MCF 10A (cell line): Measurements from ENCODE around the gene CPED1. TPM values are rescaled to one million over a fixed set of nuclear protein-coding genes. Genes with fewer than 3 reads are reported as not detected.

Experiments used
- BruUV-seq: library from RNA; stranded (reverse); fragments of 400-500 nt; replicated peaks from 2 replicates; lab custom pipeline; 2021; lab: Mats Ljungman, UMichigan
- CTCF ChIA-PET: fragments of 300-600 bp; sonication (Branson Sonifier 250); formaldehyde crosslinking; extraction: SDS; loops from one replicate; lab custom pipeline; 2021; ENCODE audit warnings: antibody characterized with exemption, inconsistent platforms; lab: Yijun Ruan, JAX
- POLR2A ChIA-PET: fragments of 300-600, 350-650 bp; sonication (Branson Sonifier 250); formaldehyde crosslinking; extraction: SDS; loops from one replicate; lab custom pipeline; 2020; ENCODE audit warnings: antibody characterized with exemption, inconsistent platforms; lab: Yijun Ruan, JAX
- DNase-seq: peaks from one replicate; pipeline ENCODE4 v3.0.0-alpha.2; 2018; ENCODE audit not compliant: unreplicated experiment
- H3K27ac Mint-ChIP-seq: one replicate; pipeline ENCODE4 v1.8.0; 2022; ENCODE audit warnings: mild to moderate bottlenecking, low read depth, mixed read lengths; ENCODE audit not compliant: unreplicated experiment
- H3K27me3 Mint-ChIP-seq: one replicate; pipeline ENCODE4 v1.8.0; 2022; ENCODE audit warnings: mixed read lengths; ENCODE audit not compliant: insufficient read depth, unreplicated experiment
- H3K36me3 Mint-ChIP-seq: one replicate; pipeline ENCODE4 v1.8.0; 2022; ENCODE audit warnings: mild to moderate bottlenecking, moderate library complexity, mixed read lengths; ENCODE audit not compliant: insufficient read depth, unreplicated experiment
- H3K4me1 Mint-ChIP-seq: one replicate; pipeline ENCODE4 v1.8.0; 2022; ENCODE audit warnings: mixed read lengths; ENCODE audit not compliant: insufficient read depth, unreplicated experiment
- H3K4me3 Mint-ChIP-seq: one replicate; pipeline ENCODE4 v1.8.0; 2022; ENCODE audit warnings: mild to moderate bottlenecking, moderate library complexity, mixed read lengths; ENCODE audit not compliant: unreplicated experiment
- H3K9me3 Mint-ChIP-seq: one replicate; pipeline ENCODE4 v1.8.0; 2022; ENCODE audit warnings: mixed read lengths; ENCODE audit not compliant: unreplicated experiment
- CTCF ChIP-seq: fragments of 200-600 bp; IDR thresholded peaks from one replicate; pipeline ENCODE4 v1.8.0; 2022; ENCODE audit warnings: antibody characterized with exemption, mild to moderate bottlenecking; ENCODE audit not compliant: unreplicated experiment
- intact Hi-C: fragments of 100-400 bp; cut with micrococcal nuclease; formaldehyde crosslinking; loops from 2 replicates; pipeline ENCODE4 v1.14.1; 2022
- total RNA-seq: library from RNA; stranded (reverse); gene quantifications from 2 replicates; pipeline ENCODE4 v1.2.3, GENCODE V29; 2022

Gene CPED1
- total RNA-seq, 1 experiment from 2014 or later, result not detected

- H3K36me3 Mint-ChIP-seq, result no peaks in the 10 kb centered on the region
- no peak overlapping the region for H3K27ac Mint-ChIP-seq
- no peak for TF ChIP-seq CTCF
- DNase-seq, result no peak
- no peak overlapping the region for H3K4me3 Mint-ChIP-seq
- peaks cover 18% of the 10 kb centered on the region for H3K9me3 Mint-ChIP-seq
- CTCF ChIA-PET, result no interaction called here
- intact Hi-C loops, result no loop called here
- BruUV-seq, result no TSS peak
- POLR2A ChIA-PET, result no interaction called here
- peaks cover 26% of the 10 kb centered on the region for H3K27me3 Mint-ChIP-seq
- no peaks in the 10 kb centered on the region for H3K4me1 Mint-ChIP-seq
These were observed 292.1 kb downstream of the CPED1 start for GRCh38 chr7:121280656-121281055.

GRCh38 chr7:121282129-121282528 lies 293.6 kb downstream of the CPED1 start:
- Mint-ChIP-seq H3K4me1 (no peaks in the 10 kb centered on the region), H3K9me3 (peaks cover 21% of the 10 kb centered on the region), H3K27me3 (peaks cover 13% of the 10 kb centered on the region), H3K27ac (no peak overlapping the region), H3K36me3 (no peaks in the 10 kb centered on the region), H3K4me3 (no peak overlapping the region)
- TF ChIP-seq CTCF, result no peak
- intact Hi-C loops, result no loop called here
- DNase-seq, result no peak
- ChIA-PET POLR2A (no interaction called here), CTCF (interaction anchor here (1.0 kb wide), 1 partner anchor 302 kb away, joined by 3 read pairs; no protein-coding TSS in a partner anchor)
- no TSS peak for BruUV-seq

GRCh38 chr7:121285066-121285667 lies 296.7 kb downstream of the CPED1 start:
- intact Hi-C loops, result no loop called here

GRCh38 chr7:121286186-121286585 lies 297.7 kb downstream of the CPED1 start:
- intact Hi-C loops, result no loop called here
- H3K9me3 Mint-ChIP-seq, result peaks cover 21% of the 10 kb centered on the region
- H3K36me3 Mint-ChIP-seq, result no peaks in the 10 kb centered on the region
- POLR2A ChIA-PET, result no interaction called here
- CTCF ChIA-PET, result no interaction called here
- no peaks in the 10 kb centered on the region for H3K27me3 Mint-ChIP-seq
- DNase-seq, result no peak
- no peaks in the 10 kb centered on the region for H3K4me1 Mint-ChIP-seq
- no peak overlapping the region for H3K27ac Mint-ChIP-seq
- TF ChIP-seq CTCF, result no peak
- BruUV-seq, result no TSS peak
- no peak overlapping the region for H3K4me3 Mint-ChIP-seq

More at GRCh38 chr7:121285066-121285667, 296.7 kb downstream of the CPED1 start:
- Mint-ChIP-seq H3K4me3 (no peak overlapping the region), H3K36me3 (no peaks in the 10 kb centered on the region), H3K4me1 (no peaks in the 10 kb centered on the region), H3K9me3 (peaks cover 21% of the 10 kb centered on the region), H3K27ac (no peak overlapping the region), H3K27me3 (no peaks in the 10 kb centered on the region)
- ChIA-PET POLR2A (no interaction called here), CTCF (no interaction called here)
- TF ChIP-seq CTCF, result no peak
- no TSS peak for BruUV-seq
- no peak for DNase-seq
